GM21528 (cell line): ENCODE results near the gene MUC5B.
"Not testable (repeated sequence)": the region's sequence is repeated elsewhere in the genome, so short reads cannot be mapped to it uniquely, and the experiment has no call there.

Experiments
- ATAC-seq: cut with Tn5 transposase; IDR thresholded peaks from one replicate; pipeline ENCODE4 v1.9.1; 2021; ENCODE audit warnings: mild to moderate bottlenecking, moderate library complexity; ENCODE audit not compliant: unreplicated experiment, low FRiP score

MUC5B gene, protein sequence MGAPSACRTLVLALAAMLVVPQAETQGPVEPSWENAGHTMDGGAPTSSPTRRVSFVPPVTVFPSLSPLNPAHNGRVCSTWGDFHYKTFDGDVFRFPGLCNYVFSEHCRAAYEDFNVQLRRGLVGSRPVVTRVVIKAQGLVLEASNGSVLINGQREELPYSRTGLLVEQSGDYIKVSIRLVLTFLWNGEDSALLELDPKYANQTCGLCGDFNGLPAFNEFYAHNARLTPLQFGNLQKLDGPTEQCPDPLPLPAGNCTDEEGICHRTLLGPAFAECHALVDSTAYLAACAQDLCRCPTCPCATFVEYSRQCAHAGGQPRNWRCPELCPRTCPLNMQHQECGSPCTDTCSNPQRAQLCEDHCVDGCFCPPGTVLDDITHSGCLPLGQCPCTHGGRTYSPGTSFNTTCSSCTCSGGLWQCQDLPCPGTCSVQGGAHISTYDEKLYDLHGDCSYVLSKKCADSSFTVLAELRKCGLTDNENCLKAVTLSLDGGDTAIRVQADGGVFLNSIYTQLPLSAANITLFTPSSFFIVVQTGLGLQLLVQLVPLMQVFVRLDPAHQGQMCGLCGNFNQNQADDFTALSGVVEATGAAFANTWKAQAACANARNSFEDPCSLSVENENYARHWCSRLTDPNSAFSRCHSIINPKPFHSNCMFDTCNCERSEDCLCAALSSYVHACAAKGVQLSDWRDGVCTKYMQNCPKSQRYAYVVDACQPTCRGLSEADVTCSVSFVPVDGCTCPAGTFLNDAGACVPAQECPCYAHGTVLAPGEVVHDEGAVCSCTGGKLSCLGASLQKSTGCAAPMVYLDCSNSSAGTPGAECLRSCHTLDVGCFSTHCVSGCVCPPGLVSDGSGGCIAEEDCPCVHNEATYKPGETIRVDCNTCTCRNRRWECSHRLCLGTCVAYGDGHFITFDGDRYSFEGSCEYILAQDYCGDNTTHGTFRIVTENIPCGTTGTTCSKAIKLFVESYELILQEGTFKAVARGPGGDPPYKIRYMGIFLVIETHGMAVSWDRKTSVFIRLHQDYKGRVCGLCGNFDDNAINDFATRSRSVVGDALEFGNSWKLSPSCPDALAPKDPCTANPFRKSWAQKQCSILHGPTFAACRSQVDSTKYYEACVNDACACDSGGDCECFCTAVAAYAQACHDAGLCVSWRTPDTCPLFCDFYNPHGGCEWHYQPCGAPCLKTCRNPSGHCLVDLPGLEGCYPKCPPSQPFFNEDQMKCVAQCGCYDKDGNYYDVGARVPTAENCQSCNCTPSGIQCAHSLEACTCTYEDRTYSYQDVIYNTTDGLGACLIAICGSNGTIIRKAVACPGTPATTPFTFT (N-terminal part only)

DNA sequence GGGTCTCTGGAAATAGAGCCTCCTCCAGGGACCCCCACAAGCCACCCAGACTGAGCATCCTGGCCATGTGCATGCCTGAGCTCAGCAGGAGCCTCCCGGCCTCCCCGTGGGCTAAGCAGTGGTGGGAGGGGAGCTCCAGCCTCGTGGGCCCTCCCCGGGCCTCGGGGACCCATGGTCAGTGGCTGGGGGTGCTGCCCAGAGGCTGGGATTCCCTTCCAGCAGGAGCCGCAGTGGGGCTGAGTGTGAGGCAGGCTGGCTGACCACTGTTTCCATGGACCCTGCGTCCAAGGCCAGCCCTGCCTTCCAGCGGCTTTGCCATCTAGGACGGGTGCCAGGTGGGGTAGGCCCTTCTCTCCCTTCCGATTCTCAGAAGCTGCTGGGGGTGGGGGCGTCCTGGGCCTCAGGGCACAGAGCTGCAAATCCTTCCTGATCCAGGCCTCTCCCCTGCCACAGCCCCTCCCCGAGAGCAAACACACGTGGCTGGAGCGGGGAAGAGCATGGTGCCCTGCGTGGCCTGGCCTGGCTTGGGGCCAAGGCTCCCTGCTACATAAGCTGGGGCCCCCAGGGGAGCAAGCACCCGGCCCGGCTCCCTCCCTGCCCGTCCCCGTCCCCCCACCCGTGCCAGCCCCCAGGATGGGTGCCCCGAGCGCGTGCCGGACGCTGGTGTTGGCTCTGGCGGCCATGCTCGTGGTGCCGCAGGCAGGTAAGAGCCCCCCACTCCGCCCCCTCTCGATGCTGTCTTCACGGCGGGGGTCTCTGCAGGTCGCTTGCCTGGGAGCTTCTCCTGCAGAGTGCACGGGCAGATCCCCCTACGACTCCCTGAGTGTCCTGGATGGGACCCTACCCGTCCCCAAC lies at the start of gene MUC5B:
Gene MUC5B (plus strand): TSS at position 576 of the 855 bp plus-strand sequence. CDS start 58 bp downstream, at position 634.
- no peak for ATAC-seq

DNA sequence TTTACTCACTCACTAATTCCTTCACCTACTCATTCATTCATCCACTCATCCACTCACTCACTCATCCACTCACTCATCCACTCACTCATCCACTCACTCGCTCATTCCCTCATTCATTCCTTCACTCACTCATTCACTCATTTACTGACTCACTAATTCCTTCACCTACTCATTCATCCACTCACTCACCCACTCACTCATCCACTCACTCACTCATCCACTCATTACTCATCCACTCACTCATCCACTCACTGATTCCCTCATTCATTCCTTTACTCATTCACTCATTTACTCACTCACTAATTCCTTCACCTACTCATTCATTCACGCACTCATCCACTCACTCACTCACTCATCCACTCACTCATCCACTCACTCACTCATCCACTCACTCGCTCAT lies 49.5 kb upstream of the MUC5B start:
- ATAC-seq = not testable (repeated sequence)

DNA sequence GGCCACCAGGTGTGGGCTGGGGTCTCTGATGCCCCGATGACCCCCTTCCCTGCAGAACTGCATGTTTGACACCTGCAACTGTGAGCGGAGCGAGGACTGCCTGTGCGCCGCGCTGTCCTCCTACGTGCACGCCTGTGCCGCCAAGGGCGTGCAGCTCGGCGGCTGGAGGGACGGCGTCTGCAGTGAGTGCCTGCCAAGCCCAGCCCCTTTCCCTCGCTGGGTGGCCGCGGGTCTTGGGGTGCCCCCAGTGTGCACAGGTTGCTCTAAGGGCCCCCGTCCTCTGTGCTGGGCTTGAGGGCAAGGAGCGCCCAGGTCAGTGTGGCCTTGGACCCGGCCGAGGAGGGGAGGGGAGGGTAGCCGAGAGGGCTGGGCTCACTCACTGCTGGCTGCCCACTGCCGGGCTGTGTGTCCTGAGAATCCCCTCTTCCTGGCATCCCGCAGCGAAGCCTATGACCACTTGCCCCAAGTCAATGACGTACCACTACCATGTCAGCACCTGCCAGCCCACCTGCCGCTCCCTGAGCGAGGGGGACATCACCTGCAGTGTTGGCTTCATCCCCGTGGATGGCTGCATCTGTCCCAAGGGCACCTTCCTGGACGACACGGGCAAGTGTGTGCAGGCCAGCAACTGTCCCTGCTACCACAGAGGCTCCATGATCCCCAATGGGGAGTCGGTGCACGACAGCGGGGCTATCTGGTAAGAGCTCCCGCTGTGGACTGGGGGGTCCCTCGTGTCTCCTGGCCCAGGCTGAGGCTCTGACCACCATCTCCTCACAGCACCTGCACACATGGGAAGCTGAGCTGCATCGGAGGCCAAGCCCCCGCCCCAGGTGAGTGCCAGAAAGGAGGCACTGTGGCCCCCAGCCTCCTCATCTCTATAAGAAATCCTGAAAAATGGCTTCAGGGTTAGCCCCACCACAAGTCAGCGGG lies 48.2 kb upstream of the MUC5B start:
- ATAC-seq = no peak

DNA sequence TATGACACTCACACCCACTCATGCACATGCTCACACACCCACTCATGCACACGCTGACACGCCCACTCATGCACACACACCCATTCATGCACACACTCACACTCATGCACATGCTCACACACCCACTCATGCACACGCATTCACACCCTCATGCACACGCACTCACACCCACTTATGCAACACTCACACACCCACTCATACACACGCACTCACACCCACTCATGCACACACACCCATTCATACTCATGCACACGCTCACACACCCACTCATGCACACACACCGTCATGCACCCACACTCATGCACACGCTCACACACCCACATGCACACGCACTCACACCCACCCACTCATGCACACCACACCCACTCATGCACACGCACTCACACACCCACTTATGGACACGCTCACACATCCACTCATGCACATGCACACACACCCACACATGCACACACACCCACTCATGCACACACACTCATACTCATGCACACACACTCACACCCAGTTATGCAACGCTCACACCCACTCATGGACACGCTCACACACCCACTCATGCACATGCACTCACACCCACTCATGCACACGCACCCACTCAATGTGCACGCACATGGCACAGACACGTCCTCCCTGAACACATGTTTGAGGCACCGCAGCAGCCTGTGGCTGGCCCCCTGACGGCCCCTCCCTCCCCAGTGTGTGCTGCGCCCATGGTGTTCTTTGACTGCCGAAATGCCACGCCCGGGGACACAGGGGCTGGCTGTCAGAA lies 47.2 kb upstream of the MUC5B start:
- no peak for ATAC-seq

DNA sequence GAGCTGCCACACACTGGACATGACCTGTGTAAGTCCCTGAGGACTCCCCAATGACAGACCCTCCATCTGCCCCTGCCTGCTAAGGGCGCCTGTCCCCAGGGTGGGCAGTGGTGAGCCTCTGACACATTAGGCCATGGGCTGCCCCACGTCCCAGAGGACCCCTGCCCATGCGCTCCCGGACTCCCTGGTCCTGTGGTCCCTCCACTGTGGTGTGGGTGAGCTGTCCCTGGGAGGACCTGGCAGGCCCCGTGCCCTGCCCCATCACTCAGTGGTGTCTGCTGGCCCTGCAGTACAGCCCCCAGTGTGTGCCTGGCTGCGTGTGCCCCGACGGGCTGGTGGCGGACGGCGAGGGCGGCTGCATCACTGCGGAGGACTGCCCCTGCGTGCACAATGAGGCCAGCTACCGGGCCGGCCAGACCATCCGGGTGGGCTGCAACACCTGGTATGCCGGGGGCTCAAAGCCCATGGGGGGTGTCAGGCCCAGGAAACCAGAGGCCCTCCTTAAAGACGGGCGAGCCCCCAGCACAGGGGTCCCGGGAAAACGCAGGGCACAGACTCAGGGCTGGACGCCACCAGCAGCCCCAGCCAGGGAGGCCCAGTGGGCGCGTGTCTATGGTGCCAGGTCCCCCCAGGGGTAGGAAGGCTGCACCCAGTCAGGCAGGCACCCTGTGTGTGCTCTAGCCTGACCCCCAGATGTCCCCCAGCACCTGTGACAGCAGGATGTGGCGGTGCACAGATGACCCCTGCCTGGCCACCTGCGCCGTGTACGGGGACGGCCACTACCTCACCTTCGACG lies 46.4 kb upstream of the MUC5B start:
- no peak for ATAC-seq

DNA sequence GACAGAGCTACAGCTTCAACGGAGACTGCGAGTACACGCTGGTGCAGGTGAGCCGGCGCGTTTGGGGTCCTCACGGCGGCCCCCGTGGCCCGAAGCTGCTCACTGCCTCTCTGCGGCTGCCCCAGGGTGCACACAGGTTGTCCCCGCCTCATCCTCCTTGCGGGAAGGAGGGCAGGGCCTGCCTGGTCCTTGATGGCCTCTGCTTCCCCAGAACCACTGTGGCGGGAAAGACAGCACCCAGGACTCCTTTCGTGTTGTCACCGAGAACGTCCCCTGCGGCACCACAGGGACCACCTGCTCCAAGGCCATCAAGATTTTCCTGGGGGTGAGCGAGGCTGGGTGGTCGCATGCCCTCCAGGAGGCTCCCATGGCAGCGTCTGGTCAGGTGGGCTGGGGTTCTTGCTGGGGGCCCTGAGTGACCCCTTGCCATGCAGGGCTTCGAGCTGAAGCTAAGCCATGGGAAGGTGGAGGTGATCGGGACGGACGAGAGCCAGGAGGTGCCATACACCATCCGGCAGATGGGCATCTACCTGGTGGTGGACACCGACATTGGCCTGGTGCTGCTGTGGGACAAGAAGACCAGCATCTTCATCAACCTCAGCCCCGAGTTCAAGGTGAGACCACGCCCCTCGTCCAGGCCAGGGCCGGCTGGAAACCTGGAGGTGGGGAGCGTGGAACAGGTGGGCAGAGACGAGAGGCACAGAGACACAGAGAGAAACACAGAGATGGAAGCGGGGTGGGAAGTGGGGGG lies 45.7 kb upstream of the MUC5B start:
- ATAC-seq = no peak

DNA sequence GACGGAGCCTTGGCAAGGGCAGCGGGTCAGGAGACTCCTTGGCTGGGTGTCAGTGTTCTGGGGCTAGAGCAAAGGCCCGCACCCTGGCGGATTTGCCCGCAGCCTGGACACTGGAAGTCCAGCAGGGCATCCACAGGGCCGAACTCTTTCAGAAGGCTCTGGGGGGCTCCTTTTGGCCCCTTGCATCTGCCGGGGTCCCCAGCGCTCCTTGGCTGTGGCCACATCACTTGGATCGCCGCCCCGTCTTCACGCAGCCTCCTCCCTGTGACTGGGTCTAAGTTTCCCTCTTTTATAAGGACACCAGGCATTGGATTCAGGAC lies 45.1 kb upstream of the MUC5B start:
- no peak for ATAC-seq

DNA sequence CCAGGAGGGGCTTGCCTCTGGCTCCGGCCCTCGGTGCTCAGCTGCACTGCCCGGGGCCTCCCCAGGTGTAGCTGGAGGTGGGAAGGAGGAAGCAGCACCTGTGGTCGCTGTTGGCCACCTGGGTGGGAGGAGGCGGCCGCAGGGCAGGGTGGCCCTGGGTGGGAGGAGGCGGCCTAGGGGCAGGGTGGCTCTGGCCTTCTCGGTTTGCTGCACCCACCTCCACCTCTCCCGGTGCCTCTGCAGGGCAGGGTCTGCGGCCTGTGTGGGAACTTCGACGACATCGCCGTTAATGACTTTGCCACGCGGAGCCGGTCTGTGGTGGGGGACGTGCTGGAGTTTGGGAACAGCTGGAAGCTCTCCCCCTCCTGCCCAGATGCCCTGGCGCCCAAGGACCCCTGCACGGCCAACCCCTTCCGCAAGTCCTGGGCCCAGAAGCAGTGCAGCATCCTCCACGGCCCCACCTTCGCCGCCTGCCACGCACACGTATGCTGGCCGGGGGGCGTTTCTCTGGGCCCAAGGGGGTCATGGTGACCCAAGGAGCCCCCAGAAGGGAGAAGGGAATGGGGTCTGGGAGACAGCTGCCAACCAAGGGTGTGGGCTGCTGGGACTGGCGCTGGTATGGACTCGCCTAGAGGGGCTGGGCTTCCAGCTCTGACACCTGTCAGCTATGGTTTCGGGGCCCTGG lies 44.5 kb upstream of the MUC5B start:
- no peak for ATAC-seq

DNA sequence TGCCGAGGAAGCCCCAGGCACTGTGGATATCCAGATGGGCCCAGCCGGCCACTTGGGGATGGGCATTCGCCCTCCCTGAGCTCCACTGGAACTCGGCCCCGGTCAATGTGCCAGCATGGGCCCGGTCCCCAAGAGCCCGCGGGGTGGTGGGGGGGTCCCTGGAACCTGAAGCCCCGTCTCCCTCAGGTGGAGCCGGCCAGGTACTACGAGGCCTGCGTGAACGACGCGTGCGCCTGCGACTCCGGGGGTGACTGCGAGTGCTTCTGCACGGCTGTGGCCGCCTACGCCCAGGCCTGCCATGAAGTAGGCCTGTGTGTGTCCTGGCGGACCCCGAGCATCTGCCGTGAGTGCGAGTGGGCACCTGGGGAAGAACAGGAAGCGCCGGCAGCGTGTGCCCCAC lies 44.0 kb upstream of the MUC5B start:
- ATAC-seq = no peak

DNA sequence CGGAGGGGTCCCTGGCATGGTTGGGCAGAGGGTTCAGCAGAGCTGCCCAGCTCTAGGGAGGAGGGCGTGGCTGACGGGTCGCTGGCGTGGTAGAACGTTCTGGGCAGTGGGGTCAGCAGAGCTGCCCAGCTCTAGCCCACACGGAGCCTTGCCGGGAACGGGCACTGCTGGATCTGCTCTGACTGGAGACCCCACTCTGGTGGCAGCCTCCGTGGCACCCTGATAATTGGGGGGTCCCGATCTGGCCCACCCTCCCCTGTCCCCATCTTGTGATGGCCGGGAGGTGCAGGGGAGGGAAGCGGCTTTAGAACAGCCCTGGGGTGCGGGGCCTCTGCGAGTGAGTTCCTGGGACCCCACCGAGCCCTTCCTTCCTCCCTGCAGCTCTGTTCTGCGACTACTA lies 43.2 kb upstream of the MUC5B start:
- ATAC-seq = no peak

DNA sequence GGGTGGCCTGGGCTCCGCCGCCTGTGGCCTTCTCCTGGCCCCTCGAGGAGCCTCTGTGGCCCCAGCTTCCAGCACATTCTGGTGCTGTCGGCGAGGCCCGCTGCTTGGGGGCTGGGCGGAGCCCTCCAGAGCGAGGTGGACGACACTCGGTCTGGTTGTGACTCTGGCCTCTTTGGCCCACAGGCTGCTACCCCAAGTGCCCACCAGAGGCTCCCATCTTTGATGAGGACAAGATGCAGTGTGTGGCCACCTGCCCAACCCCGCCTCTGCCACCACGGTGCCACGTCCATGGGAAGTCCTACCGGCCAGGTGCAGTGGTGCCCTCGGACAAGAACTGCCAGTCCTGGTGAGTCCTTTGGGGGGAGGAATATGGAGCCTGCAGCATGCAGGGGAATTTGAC lies 42.7 kb upstream of the MUC5B start:
- ATAC-seq = no peak

DNA sequence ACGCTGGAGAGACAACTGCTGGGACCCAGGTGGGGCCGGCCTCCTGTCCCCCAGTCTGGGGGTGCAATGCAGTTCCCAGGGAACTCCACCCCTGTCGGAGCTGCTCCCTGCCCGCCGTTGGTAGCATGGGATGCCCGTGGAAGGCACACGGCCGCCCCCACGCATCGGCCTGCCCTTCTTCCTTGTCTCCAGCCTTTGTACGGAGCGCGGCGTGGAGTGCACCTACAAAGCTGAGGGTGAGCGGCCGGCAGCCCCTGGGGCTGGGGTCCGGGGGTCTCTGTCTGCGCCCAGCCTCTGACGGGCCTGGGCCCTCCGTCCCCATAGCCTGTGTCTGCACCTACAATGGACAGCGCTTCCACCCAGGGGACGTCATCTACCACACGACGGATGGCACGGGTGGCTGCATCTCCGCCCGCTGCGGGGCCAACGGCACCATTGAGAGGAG lies 41.9 kb upstream of the MUC5B start:
- no peak for ATAC-seq

DNA sequence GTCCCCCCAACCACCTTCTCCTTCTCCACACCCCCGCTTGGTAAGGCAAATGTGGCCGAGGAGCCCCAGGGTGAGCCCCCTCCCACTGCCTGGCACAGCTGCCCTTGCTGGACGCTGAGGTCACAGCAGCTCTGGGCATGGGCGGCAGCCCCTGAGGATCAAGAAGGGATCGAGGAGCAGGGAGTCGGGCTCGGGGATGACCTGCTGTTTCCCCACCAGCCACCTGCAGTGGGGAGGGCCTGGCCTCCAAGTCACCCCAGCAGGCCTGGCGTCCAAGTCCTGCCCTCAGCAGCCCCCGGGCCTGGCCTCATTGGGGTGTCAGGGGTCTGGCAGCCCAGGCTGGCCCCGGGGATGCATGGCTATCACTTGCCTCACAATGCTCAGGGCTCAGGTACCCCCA lies 41.4 kb upstream of the MUC5B start:
- no peak for ATAC-seq

DNA sequence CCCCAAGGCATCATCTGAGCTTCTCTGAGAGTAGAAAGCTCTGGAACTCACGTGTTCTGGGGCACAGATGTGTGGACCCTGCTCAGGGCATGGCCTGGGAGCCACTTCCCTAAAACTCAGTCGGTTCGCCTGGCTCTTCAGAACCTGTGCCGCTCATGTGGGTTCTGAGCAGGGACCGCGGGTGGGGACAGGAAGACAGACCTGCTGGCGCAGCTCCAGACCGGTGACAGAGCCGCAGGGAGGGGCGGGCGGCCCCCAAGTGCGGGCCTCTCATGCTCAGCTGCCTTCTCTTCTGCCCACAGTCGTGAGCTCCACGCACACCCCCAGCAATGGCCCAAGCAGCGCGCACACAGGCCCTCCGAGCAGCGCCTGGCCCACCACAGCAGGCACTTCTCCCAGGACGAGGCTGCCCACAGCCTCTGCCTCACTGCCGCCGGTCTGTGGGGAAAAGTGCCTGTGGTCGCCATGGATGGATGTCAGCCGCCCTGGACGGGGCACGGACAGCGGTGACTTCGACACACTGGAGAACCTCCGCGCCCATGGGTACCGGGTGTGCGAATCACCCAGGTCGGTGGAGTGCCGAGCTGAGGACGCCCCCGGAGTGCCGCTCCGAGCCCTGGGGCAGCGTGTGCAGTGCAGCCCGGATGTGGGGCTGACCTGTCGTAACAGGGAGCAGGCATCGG lies 40.9 kb upstream of the MUC5B start:
- ATAC-seq = no peak

DNA sequence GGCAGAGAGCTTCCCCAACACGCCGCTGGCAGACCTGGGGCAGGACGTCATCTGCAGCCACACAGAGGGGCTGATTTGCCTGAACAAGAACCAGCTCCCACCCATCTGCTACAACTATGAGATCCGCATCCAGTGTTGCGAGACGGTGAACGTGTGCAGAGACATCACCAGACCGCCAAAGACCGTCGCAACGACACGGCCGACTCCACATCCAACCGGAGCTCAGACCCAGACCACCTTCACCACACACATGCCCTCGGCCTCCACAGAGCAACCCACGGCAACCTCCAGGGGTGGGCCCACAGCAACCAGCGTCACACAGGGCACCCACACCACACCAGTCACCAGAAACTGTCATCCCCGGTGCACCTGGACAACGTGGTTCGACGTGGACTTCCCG lies 38.7 kb upstream of the MUC5B start:
- ATAC-seq = not testable (repeated sequence)
